Measurements from ENCODE around the gene CRY2. TPM values are rescaled to one million over a fixed set of nuclear protein-coding genes. Genes with fewer than 3 reads are reported as not detected.

The CRY2 gene
- total RNA-seq, 1 donor: 70.9 TPM

- Histone ChIP-seq H3K4me1 (ENCODE audit: insufficient read depth, low read length) (peaks cover 51% of the 10 kb centered on the region), H3K4me3 (ENCODE audit: low read length) (no peak overlapping the region), H3K9me3 (ENCODE audit: low read depth, low read length) (no peaks in the 10 kb centered on the region), H3K27me3 (ENCODE audit: insufficient read depth, low read length) (peaks cover 4% of the 10 kb centered on the region)
Measured at GRCh38 chr11:45927684-45928413, 80.6 kb downstream of the CRY2 start.

- H3K27me3 ChIP-seq (ENCODE audit: insufficient read depth, low read length): no peaks in the 10 kb centered on the region
- H3K4me1 ChIP-seq (ENCODE audit: insufficient read depth, low read length): peaks cover 53% of the 10 kb centered on the region
- no peaks in the 10 kb centered on the region for H3K9me3 ChIP-seq (ENCODE audit: low read depth, low read length)
- no peak overlapping the region for H3K4me3 ChIP-seq (ENCODE audit: low read length)
Measured at GRCh38 chr11:45928535-45929215, 81.4 kb downstream of the CRY2 start.

GRCh38 chr11:45929486-45930030, 82.3 kb downstream of the CRY2 start:
- Histone ChIP-seq H3K4me1 (ENCODE audit: insufficient read depth, low read length) (peaks cover 62% of the 10 kb centered on the region), H3K9me3 (ENCODE audit: low read depth, low read length) (no peaks in the 10 kb centered on the region), H3K27me3 (ENCODE audit: insufficient read depth, low read length) (no peaks in the 10 kb centered on the region), H3K4me3 (ENCODE audit: low read length) (peak overlapping the region; percentile 11)

- Histone ChIP-seq H3K4me3 (ENCODE audit: low read length) (peak overlapping the region; percentile 53), H3K27me3 (ENCODE audit: insufficient read depth, low read length) (no peaks in the 10 kb centered on the region), H3K4me1 (ENCODE audit: insufficient read depth, low read length) (peaks cover 68% of the 10 kb centered on the region), H3K9me3 (ENCODE audit: low read depth, low read length) (no peaks in the 10 kb centered on the region)
Measured at GRCh38 chr11:45930031-45930794, 82.9 kb downstream of the CRY2 start.

- no peaks in the 10 kb centered on the region for H3K9me3 ChIP-seq (ENCODE audit: low read depth, low read length)
- H3K4me3 ChIP-seq (ENCODE audit: low read length): peak overlapping the region; percentile 53
- H3K4me1 ChIP-seq (ENCODE audit: insufficient read depth, low read length): peaks cover 76% of the 10 kb centered on the region
- H3K27me3 ChIP-seq (ENCODE audit: insufficient read depth, low read length): no peaks in the 10 kb centered on the region
Measured at GRCh38 chr11:45930951-45931570, 83.8 kb downstream of the CRY2 start.

- H3K4me3 ChIP-seq (ENCODE audit: low read length): peak overlapping the region; percentile 53
- H3K4me1 ChIP-seq (ENCODE audit: insufficient read depth, low read length): peaks cover 83% of the 10 kb centered on the region
Measured at GRCh38 chr11:45931739-45932138, 84.5 kb downstream of the CRY2 start.

GRCh38 chr11:45932217-45932616, 84.9 kb downstream of the CRY2 start:
- Histone ChIP-seq H3K4me1 (ENCODE audit: insufficient read depth, low read length) (peaks cover 87% of the 10 kb centered on the region), H3K4me3 (ENCODE audit: low read length) (peak overlapping the region; percentile 53), H3K27me3 (ENCODE audit: insufficient read depth, low read length) (no peaks in the 10 kb centered on the region), H3K9me3 (ENCODE audit: low read depth, low read length) (no peaks in the 10 kb centered on the region)

More at GRCh38 chr11:45931739-45932138, 84.5 kb downstream of the CRY2 start:
- H3K9me3 ChIP-seq (ENCODE audit: low read depth, low read length): no peaks in the 10 kb centered on the region
- H3K27me3 ChIP-seq (ENCODE audit: insufficient read depth, low read length): no peaks in the 10 kb centered on the region

Other genes with a start within 250 kb of the CRY2 start
- gene CHST1, start 181.9 kb upstream of the CRY2 start, total RNA-seq: not detected
- 1.5 TPM for gene SLC35C1, start 42.3 kb upstream of the CRY2 start, total RNA-seq
- gene MAPK8IP1, start 38.2 kb downstream of the CRY2 start, total RNA-seq: 1.5 TPM
- gene FREY1, start 59.8 kb downstream of the CRY2 start, total RNA-seq: 1.6 TPM
- 24.5 TPM for gene PEX16, start 70.4 kb downstream of the CRY2 start, total RNA-seq
- 0.94 TPM for gene LARGE2, start 75.2 kb downstream of the CRY2 start, total RNA-seq

Data from mononuclear cell (primary cell).